IMR-90 (cell line): Measurements from ENCODE around the gene AGAP1. TPM values are rescaled to one million over a fixed set of nuclear protein-coding genes. Genes with fewer than 3 reads are reported as not detected.

Source experiments
- ATAC-seq: fragments of 200-7000 bp; cut with Tn5 transposase; 2 replicates; pipeline ENCODE4 v1.9.1; 2020; ENCODE audit warnings: low read depth, mild to moderate bottlenecking, moderate library complexity
- BruUV-seq: library from RNA; stranded (reverse); fragments of 400-500 nt; replicated peaks from 2 replicates; lab custom pipeline; 2021; lab: Mats Ljungman, UMichigan
- CTCF ChIA-PET: fragments of 300-600 bp; formaldehyde crosslinking; extraction: SDS; loops from one replicate; lab custom pipeline; 2021; ENCODE audit warnings: antibody characterized with exemption; lab: Yijun Ruan, JAX
- POLR2A ChIA-PET: fragments of 300-600 bp; sonication (Branson Sonifier 250); formaldehyde crosslinking; loops from one replicate; lab custom pipeline; 2022; ENCODE audit warnings: antibody characterized with exemption; ENCODE audit not compliant: unreplicated experiment; lab: Charles Lee
- DNase-seq: peaks from one replicate; pipeline ENCODE4 v3.0.0; 2013
- H2AFZ ChIP-seq: replicated peaks from 2 replicates; pipeline ENCODE3; 2013; ENCODE audit warnings: low read length, mild to moderate bottlenecking; ENCODE audit not compliant: poor library complexity
- H2AK5ac ChIP-seq: 2 replicates; pipeline ENCODE4 v1.6.1; 2013; ENCODE audit warnings: low read depth, low read length, inconsistent platforms
- H2AK9ac ChIP-seq: replicated peaks from 2 replicates; pipeline ENCODE3; 2013; ENCODE audit warnings: mild to moderate bottlenecking, low read depth, low read length, moderate library complexity; ENCODE audit not compliant: poor library complexity
- H2BK120ac ChIP-seq: 2 replicates; pipeline ENCODE4 v1.6.1; 2013; ENCODE audit warnings: low read depth, low read length, inconsistent platforms
- H2BK15ac ChIP-seq: 3 replicates; pipeline ENCODE4 v1.6.1; 2013; ENCODE audit warnings: low read depth, low read length, inconsistent platforms
- H2BK20ac ChIP-seq: 2 replicates; pipeline ENCODE4 v1.6.1; 2013; ENCODE audit warnings: low read depth, mild to moderate bottlenecking, inconsistent platforms, low read length, moderate library complexity
- H2BK5ac ChIP-seq: 2 replicates; pipeline ENCODE4 v1.6.1; 2013; ENCODE audit warnings: mild to moderate bottlenecking, low read depth, low read length, inconsistent platforms; ENCODE audit not compliant: poor library complexity, severe bottlenecking
- H3K14ac ChIP-seq: replicated peaks from 2 replicates; pipeline ENCODE4 v1.6.1; 2013; ENCODE audit warnings: low read depth, low read length, inconsistent platforms
- H3K18ac ChIP-seq: 2 replicates; pipeline ENCODE4 v1.6.1; 2013; ENCODE audit warnings: low read depth, low read length, control low read depth
- H3K23ac ChIP-seq: 2 replicates; pipeline ENCODE4 v1.6.1; 2013; ENCODE audit warnings: low read depth, low read length, inconsistent platforms
- H3K27ac ChIP-seq: 2 replicates; pipeline ENCODE4 v1.5.1; 2013; ENCODE audit warnings: mild to moderate bottlenecking, control low read depth, low read length; ENCODE audit not compliant: insufficient read depth
- H3K27me3 ChIP-seq: 2 replicates; pipeline ENCODE4 v1.6.1; 2013; ENCODE audit warnings: low read length; ENCODE audit not compliant: control insufficient read depth, insufficient read depth
- H3K36me3 ChIP-seq: 2 replicates; pipeline ENCODE4 v1.6.1; 2013; ENCODE audit warnings: low read length, mixed read lengths; ENCODE audit not compliant: control insufficient read depth, insufficient read depth
- H3K4ac ChIP-seq: 2 replicates; pipeline ENCODE4 v1.6.1; 2013; ENCODE audit warnings: low read depth, low read length, inconsistent platforms
- H3K4me1 ChIP-seq: 2 replicates; pipeline ENCODE4 v1.6.1; 2013; ENCODE audit warnings: low read length, mixed read lengths; ENCODE audit not compliant: control insufficient read depth, insufficient read depth
- H3K4me2 ChIP-seq: 2 replicates; pipeline ENCODE4 v1.6.1; 2013; ENCODE audit warnings: low read depth, mild to moderate bottlenecking, control low read depth, low read length, moderate library complexity
- H3K4me3 ChIP-seq: 2 replicates; pipeline ENCODE4 v1.5.1; 2013; ENCODE audit warnings: low read depth, mild to moderate bottlenecking, control low read depth, low read length, moderate library complexity; ENCODE audit not compliant: insufficient read depth
- H3K56ac ChIP-seq: 2 replicates; pipeline ENCODE4 v1.6.1; 2013; ENCODE audit warnings: low read length, inconsistent platforms; ENCODE audit not compliant: insufficient read depth; ENCODE audit errors: extremely low read depth
- H3K79me1 ChIP-seq, 2 experiments: 2 replicates each; pipeline ENCODE4 v1.6.1; 2013; ENCODE audit warnings: low read length in 2 of 2, inconsistent platforms in 1 of 2, low read depth in 1 of 2
- H3K9ac ChIP-seq: 2 replicates; pipeline ENCODE4 v1.6.1; 2013; ENCODE audit warnings: low read depth, low read length, control low read depth
- H3K9me1 ChIP-seq: 2 replicates; pipeline ENCODE4 v1.6.1; 2013; ENCODE audit warnings: low read length, inconsistent platforms; ENCODE audit not compliant: insufficient read depth
- H3K9me3 ChIP-seq: 2 replicates; pipeline ENCODE4 v1.6.1; 2013; ENCODE audit warnings: low read length; ENCODE audit not compliant: control insufficient read depth, insufficient read depth
- H4K20me1 ChIP-seq: 2 replicates; pipeline ENCODE4 v1.6.1; 2013; ENCODE audit warnings: low read length, inconsistent platforms; ENCODE audit not compliant: insufficient read depth
- H4K5ac ChIP-seq: 2 replicates; pipeline ENCODE4 v1.6.1; 2013; ENCODE audit warnings: mild to moderate bottlenecking, low read depth, low read length, control low read depth
- H4K8ac ChIP-seq, 2 experiments: 2 replicates each; pipeline ENCODE4 v1.6.1; 2013; ENCODE audit warnings: low read depth in 2 of 2, low read length in 2 of 2, control low read depth in 1 of 2, inconsistent platforms in 1 of 2
- H4K91ac ChIP-seq: 2 replicates; pipeline ENCODE4 v1.6.1; 2013; ENCODE audit warnings: low read depth, low read length, inconsistent platforms; ENCODE audit not compliant: insufficient read depth
- BHLHE40 ChIP-seq: fragments of 150-350 bp; IDR thresholded peaks from 2 replicates; pipeline ENCODE4 v1.6.1; 2016; ENCODE audit warnings: mild to moderate bottlenecking, low read depth, low read length
- CHD1 ChIP-seq: IDR thresholded peaks from 2 replicates; pipeline ENCODE4 v1.6.1; 2012; ENCODE audit warnings: low read depth, low read length, improper control_type of control experiment
- FOS ChIP-seq: fragments of 150-350 bp; IDR thresholded peaks from 2 replicates; pipeline ENCODE4 v1.6.1; 2016; ENCODE audit warnings: low read depth, low read length
- MXI1 ChIP-seq: IDR thresholded peaks from 2 replicates; pipeline ENCODE4 v1.6.1; 2012; ENCODE audit warnings: low read depth, mild to moderate bottlenecking, low read length, moderate library complexity, borderline replicate concordance
- NFE2L2 ChIP-seq: fragments of 150-350 bp; IDR thresholded peaks from 2 replicates; pipeline ENCODE4 v1.6.1; 2016; ENCODE audit warnings: low read depth, mild to moderate bottlenecking, low read length
- RAD21 ChIP-seq: IDR thresholded peaks from 2 replicates; pipeline ENCODE4 v1.6.1; 2012; ENCODE audit warnings: low read length, improper control_type of control experiment
- RCOR1 ChIP-seq: IDR thresholded peaks from 2 replicates; pipeline ENCODE4 v1.6.1; 2012; ENCODE audit warnings: mild to moderate bottlenecking, low read length, improper control_type of control experiment; ENCODE audit not compliant: insufficient replicate concordance
- RFX5 ChIP-seq: IDR thresholded peaks from 2 replicates; pipeline ENCODE4 v1.8.0; 2012; ENCODE audit warnings: low read depth, mild to moderate bottlenecking, low read length, moderate library complexity
- SMC3 ChIP-seq: fragments of 150-350 bp; IDR thresholded peaks from 2 replicates; pipeline ENCODE4 v1.6.1; 2016; ENCODE audit warnings: low read depth, mild to moderate bottlenecking, antibody characterized with exemption, low read length, moderate library complexity
- WGBS, 2 experiments: methylation state at CpG; one replicate each; pipeline versions ENCODE4 v1.1.5 to v1.1.7; 2013; ENCODE audit warnings: missing lambda C conversion rate in 2 of 2; ENCODE audit not compliant: insufficient read length in 1 of 2; ENCODE audit errors: extremely low coverage in 2 of 2; 5-methylcytosine and 5-hydroxymethylcytosine counted together
- dilution Hi-C: fragments of 300-500 bp; cut with HindIII; formaldehyde crosslinking; loops from one replicate; pipeline ENCODE4 v1.14.3; 2018; ENCODE audit warnings: low sequenced_read_pairs; ENCODE audit not compliant: unreplicated experiment
- in situ Hi-C: fragments of 300-500 bp; cut with MboI; formaldehyde crosslinking; loops from 3 replicates; pipeline ENCODE4 v1.14.3; 2019; ENCODE audit warnings: low sequenced_read_pairs, inconsistent platforms, mixed read lengths
- intact Hi-C: fragments of 100-400 bp; cut with micrococcal nuclease; formaldehyde crosslinking; loops from 2 replicates; pipeline ENCODE4 v1.10.0; 2022
- polyA plus RNA-seq, 3 experiments: library from polyadenylated mRNA; depleted of rRNA; stranded (reverse); fragments of >200 nt; gene quantifications; 2 replicates each; pipeline ENCODE4 v1.2.3, GENCODE V29; 2012; ENCODE audit warnings: low replicate concordance in 1 of 3
- total RNA-seq: library from RNA; depleted of rRNA; stranded (reverse); fragments of >200 nt; gene quantifications from 2 replicates; pipeline ENCODE4 v1.2.3, GENCODE V29; 2012

Gene AGAP1
- total and polyA plus RNA-seq, 2 of the 4 experiments (the other 2 are of a cell fraction) = 15.1 to 16.4 TPM

DNA sequence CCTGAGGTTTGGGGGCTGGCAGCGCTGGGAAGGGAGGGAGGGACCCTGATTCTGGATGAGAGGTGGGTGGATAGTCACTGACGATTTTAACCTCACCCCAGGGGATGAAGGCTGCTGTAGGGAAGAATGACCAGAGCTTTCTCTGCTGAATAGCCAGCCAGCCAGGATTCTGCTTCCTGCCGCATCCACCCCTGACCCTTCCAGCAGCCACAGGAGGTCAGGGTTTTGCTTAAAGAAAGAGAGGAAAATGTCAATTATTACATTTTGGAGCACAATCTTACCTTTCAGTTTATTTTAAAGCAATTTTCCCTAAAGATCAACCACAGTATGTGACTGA is 456.6 kb downstream of the AGAP1 start:
- Histone ChIP-seq H4K8ac (no peak overlapping the region), H4K91ac (no peak overlapping the region), H3K27ac (no peak overlapping the region), H3K4me2 (no peak overlapping the region), H3K23ac (no peak overlapping the region), H3K9ac (no peak overlapping the region), H3K27me3 (no peaks in the 10 kb centered on the region), H4K20me1 (no peaks in the 10 kb centered on the region), H2BK120ac (no peak overlapping the region), H3K56ac (no peak overlapping the region), H3K4me1 (no peaks in the 10 kb centered on the region), H4K5ac (no peak overlapping the region), H2AFZ (no peak overlapping the region), H3K9me1 (no peaks in the 10 kb centered on the region; the same call in 1 of the 2 replicates), H2BK15ac (no peak overlapping the region), H3K79me1 (peaks cover 0 to 3% of the 10 kb centered on the region in 2 experiments; a peak in 1 of 4 replicates), H2AK9ac (no peak overlapping the region), H3K4me3 (no peak overlapping the region), H3K4ac (no peak overlapping the region), H2BK20ac (no peak overlapping the region), H3K14ac (no peak overlapping the region), H3K36me3 (no peaks in the 10 kb centered on the region), H3K9me3 (no peaks in the 10 kb centered on the region), H3K18ac (no peak overlapping the region), H2AK5ac (no peak overlapping the region), H2BK5ac (no peak overlapping the region)
- DNase-seq = no peak
- in situ Hi-C loops (no loop called here), intact Hi-C loops (no loop called here), dilution Hi-C loops (no loop called here)
- no peak; the same call in 1 of the 2 replicates for ATAC-seq
- CTCF ChIA-PET = no interaction called here
- TF ChIP-seq BHLHE40 (no peak), FOS (no peak), RAD21 (no peak), RCOR1 (no peak), NFE2L2 (no peak), SMC3 (no peak), RFX5 (no peak), MXI1 (no peak), CHD1 (no peak)
- WGBS, 2 experiments = 40% methylated on average over 1 of the region's 3 CpGs; no CpG with 5 or more reads in 1 of the 2 experiments
- BruUV-seq = no TSS peak
- POLR2A ChIA-PET = no interaction called here
